ENCODE measurements around the gene RNF207. TPM values are rescaled to one million over a fixed set of nuclear protein-coding genes. Genes with fewer than 3 reads are reported as not detected.

The RNF207 gene
- total RNA-seq, 4 donors from 2014 or later, result 3.6 to 8.4 (median 5.9) TPM

GRCh38 chr1:6225651-6226050 is 19.7 kb downstream of the RNF207 start:
- TF ChIP-seq, protein P1, sequence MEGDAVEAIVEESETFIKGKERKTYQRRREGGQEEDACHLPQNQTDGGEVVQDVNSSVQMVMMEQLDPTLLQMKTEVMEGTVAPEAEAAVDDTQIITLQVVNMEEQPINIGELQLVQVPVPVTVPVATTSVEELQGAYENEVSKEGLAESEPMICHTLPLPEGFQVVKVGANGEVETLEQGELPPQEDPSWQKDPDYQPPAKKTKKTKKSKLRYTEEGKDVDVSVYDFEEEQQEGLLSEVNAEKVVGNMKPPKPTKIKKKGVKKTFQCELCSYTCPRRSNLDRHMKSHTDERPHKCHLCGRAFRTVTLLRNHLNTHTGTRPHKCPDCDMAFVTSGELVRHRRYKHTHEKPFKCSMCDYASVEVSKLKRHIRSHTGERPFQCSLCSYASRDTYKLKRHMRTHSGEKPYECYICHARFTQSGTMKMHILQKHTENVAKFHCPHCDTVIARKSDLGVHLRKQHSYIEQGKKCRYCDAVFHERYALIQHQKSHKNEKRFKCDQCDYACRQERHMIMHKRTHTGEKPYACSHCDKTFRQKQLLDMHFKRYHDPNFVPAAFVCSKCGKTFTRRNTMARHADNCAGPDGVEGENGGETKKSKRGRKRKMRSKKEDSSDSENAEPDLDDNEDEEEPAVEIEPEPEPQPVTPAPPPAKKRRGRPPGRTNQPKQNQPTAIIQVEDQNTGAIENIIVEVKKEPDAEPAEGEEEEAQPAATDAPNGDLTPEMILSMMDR (IDR thresholded peaks at IDR 0.05; ENCODE audit: low read depth), result no peak

DNA sequence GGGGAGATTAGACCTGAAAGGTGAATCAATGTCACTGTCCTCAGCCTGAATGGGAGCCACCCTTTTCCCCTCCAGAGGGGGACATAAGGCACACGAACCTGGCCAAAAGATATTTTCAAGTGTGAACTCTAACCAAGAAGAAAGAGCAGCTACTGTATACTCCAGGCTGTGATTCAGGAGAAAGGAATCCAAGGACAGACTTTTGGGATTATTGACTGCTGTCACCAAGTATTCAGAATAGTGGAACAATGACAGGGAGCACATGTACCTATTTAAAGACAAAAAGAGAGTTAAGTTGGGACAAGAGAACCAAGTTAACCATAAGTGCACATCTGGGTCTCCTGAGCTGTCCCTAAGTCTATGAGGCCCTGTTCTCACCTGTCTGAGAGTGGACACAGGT is 27.5 kb downstream of the RNF207 start:
- TF ChIP-seq, protein P1 (IDR thresholded peaks at IDR 0.05; ENCODE audit: low read depth), result no peak

DNA sequence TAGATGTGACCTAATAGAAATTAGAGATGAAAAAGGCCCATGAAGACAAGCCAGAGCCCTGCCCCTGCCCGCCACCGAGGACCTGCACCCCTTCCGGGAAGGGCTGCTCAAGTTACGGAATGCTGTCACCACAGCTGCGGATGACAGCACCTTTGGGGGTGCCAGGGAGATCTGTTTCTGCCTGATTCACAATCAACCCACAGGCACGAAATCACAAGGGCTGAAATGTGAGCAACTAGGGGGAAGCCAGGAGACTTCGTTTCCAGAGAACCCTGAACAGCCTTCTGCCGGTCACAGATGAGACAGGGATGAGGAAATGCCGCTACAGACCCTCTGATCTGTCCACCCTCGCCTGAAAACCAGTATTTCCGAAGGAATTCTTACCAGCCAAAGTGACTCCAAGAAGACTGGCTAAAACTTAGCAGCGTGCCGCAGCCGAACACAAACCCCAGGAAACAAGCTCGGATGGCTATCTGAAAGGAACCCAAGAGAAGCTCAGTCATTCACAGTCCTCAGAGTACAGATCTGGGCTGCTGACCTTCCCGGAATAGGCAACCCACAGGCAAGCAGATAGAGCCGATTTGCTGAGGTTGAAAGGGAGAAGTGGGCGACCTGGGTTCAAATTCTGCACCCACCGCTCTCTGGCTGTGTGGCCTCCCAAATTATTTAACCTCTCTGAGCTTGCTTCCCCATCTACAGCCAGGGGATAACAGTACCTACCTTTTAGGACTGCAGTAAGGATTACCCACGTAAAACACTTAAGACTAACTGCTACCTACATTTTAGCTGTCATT is 28.8 kb downstream of the RNF207 start:
- TF ChIP-seq, protein P1 (IDR thresholded peaks at IDR 0.05; ENCODE audit: low read depth), result no peak

DNA sequence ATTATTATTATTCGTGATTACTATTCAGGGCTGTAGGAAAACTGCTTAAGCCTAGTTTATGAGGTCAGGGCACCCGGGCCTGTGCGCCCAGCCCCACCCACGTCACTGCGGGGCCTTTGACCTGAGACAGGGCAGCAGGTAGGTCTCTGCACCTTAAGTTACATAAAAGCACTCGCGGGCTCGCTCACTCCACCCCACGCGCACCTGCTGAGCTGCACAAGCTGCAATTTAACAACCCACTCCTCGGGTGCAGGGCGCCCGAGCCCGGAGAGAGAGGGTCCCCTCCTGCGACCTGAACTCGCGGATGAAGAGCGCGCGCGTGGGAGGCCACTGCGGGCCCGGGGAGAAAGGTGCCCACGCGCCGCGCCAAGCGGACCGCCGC is 29.4 kb downstream of the RNF207 start:
- TF ChIP-seq, protein P1 (IDR thresholded peaks at IDR 0.05; ENCODE audit: low read depth), result no peak

DNA sequence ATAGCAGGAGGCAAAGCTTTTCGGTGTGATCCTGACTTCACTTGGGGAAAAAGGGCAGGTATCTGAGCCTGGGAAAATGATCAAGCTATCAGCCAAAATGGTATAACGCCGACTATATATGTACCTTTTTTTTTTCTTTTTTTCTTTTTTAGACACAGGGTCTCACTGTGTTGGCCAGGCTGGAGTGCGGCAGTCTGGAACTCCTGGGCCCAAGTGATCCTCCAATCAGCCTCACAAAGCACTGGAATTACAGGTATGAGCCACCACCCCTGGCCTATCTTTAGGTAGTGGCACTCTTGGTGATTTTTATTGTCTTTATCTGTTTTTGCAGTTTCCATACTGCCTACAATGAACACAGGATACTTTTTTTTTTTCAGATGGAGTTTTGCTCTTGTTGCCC is 31.2 kb downstream of the RNF207 start:
- TF ChIP-seq, protein P1 (IDR thresholded peaks at IDR 0.05; ENCODE audit: low read depth), result no peak

- TF ChIP-seq, protein P1 (IDR thresholded peaks at IDR 0.05; ENCODE audit: low read depth), result no peak
Measured at GRCh38 chr1:6239213-6239752, 33.4 kb downstream of the RNF207 start.

GRCh38 chr1:6239950-6240768 is 34.2 kb downstream of the RNF207 start:
- TF ChIP-seq, protein P1 (IDR thresholded peaks at IDR 0.05; ENCODE audit: low read depth), result no peak
